ENCODE measurements around the gene RNU2-1. TPM values are rescaled to one million over a fixed set of nuclear protein-coding genes. Genes with fewer than 3 reads are reported as not detected.

RNU2-1 gene
- not detected in 2 replicates for total RNA-seq

DNA sequence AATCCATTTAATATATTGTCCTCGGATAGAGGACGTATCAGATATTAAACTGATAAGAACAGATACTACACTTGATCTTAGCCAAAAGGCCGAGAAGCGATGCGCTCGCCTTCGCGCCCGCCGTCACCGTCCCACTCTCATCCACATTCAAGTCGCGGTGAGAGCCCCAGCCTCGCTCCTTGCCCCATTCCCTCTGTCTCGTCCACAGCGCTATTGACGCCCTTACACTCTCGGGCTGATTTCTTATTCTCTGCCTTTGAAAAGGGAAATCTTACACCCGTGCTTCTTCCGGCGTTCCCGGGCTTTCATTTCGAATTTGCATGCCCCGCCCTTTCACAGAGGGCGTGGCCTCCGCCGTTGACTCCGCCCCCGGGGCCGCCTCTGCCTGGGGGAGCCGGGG lies at the start of gene RNU2-1:
Gene RNU2-1, minus strand, starts transcription at position 101 of the 400 bp plus-strand sequence.

DNA sequence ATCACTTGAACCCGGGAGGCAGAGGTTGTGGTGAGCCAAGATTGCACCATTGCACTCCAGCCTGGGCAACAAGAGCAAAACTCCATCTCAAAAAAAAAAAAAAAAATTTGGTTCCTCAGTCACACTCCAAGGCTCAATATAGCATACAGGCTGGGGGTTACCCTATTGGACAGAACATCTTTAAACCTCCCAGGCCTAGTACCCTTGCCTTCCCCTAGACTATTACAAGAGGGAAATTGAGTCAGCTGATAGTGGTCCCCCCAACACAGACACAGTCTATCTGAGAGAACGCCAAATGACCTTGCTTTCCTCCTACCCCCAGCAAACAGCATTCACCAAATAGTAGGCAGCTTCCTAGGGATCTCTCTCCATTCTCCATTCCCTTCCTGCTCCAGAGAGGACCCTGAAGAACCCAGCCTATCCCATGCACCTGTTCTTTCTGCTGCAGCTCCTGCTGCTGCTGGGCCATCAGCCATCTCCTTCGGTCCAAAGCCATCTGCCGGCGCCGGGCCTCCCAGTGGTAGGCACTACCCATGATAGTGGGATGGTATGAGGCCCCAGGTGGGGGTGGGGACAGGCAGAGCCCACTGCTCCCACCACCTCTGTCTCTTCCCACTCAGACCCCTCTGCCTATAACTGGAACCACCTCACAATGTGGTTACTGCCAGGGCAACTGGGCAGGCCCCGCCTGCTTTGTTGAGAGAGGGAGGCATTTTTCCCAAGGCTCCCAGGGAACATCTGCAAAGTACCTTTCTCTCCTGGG lies 5.6 kb downstream of the RNU2-1 start, which contains the start of gene CCDC200:
Gene CCDC200, minus strand, starts transcription at position 604 of the 763 bp plus-strand sequence. Its CDS starts 69 bp downstream, at position 535.

DNA sequence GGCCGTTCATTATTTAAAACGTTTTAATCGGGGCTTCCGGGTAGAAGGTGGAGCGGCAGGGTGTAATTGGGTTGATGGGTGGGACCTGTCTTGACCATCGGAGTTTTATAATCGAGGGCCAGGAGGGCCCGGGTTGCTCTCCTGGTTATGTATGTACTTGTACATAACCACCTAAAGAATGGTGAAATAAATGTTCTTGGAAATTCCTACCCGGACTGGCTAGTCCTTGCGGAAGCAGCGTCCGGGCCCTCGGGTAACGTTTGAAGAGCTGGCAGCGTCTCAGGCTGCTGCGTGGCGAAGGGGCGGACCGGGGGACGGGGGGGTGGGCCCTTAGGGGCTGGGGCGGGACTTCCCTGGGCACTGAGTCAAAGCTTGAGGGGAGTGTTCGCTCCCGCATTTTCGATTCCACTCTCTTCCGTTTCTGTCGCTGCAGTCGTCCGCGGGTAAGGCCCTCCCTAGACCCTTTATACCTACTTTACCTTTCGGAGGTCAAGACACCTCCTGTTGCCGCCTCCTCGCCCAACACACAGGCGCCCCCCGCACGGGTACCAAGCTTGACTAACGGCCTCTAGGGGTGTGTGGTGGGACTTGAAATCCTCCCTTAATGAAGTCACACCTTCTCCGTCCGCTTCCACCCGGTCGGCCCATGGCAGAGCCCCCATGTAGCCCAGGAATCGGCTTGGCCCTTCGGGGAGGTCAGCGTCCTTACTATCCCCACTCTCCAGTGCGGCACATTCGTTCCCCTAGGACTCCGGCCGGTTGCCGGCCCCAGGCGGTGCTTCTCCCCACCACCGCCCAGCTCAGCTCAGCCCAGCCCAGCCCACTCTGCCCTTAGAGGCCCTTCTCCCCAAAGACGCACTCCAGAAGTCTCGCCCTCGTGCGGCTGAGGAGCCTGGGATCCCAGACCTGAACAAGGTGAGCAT lies 22.0 kb downstream of the RNU2-1 start, which contains the start of gene TMEM106A:
Gene TMEM106A, plus strand, starts transcription at position 396 of the 923 bp plus-strand sequence. CDS start 1,167 bp downstream, outside the sequence.

Small RNA genes lying within 50 kb of the gene (small RNA-seq; reads per million reads assigned to genes)
- gene RF00004 (ENCODE audit: low replicate concordance): not detected
- not detected for gene RNU2-1 (ENCODE audit: low replicate concordance)

Other genes with a start within 250 kb of the RNU2-1 start
- gene RPL27, start 235.6 kb downstream of the RNU2-1 start, total RNA-seq: 633 and 1,027 TPM in 2 replicates
- 21.8 and 23.9 TPM in 2 replicates for gene IFI35, start 227.2 kb downstream of the RNU2-1 start, total RNA-seq
- gene VAT1, start 211.6 kb downstream of the RNU2-1 start, total RNA-seq: 314 and 543 TPM in 2 replicates
- gene RND2, start 208.7 kb downstream of the RNU2-1 start, total RNA-seq: under 0.01 and 0.88 TPM in 2 replicates
- 4.2 and 34.9 TPM in 2 replicates for gene BRCA1, start 108.6 kb downstream of the RNU2-1 start, total RNA-seq
- 95.2 and 109 TPM in 2 replicates for gene NBR1, start 62.8 kb downstream of the RNU2-1 start, total RNA-seq
- 9.8 and 11.7 TPM in 2 replicates for gene TMEM106A, start 22.1 kb downstream of the RNU2-1 start, total RNA-seq
- not detected in 2 replicates for gene CCDC200, start 5.4 kb downstream of the RNU2-1 start, total RNA-seq
- 6.0 and 16.6 TPM in 2 replicates for gene ARL4D, start 165.0 kb upstream of the RNU2-1 start, total RNA-seq
- 49.0 and 54.3 TPM in 2 replicates for gene DHX8, start 250.0 kb upstream of the RNU2-1 start, total RNA-seq